HG03378 (cell line): ENCODE measurements around the gene BHLHA15.
"Not testable (repeated sequence)": the region's sequence is repeated elsewhere in the genome, so short reads cannot be mapped to it uniquely, and the experiment has no call there.

Source experiments
- ATAC-seq: cut with Tn5 transposase; IDR thresholded peaks from one replicate; pipeline ENCODE4 v1.9.1; 2021; ENCODE audit warnings: mild to moderate bottlenecking, moderate library complexity; ENCODE audit not compliant: unreplicated experiment

BHLHA15 gene

DNA sequence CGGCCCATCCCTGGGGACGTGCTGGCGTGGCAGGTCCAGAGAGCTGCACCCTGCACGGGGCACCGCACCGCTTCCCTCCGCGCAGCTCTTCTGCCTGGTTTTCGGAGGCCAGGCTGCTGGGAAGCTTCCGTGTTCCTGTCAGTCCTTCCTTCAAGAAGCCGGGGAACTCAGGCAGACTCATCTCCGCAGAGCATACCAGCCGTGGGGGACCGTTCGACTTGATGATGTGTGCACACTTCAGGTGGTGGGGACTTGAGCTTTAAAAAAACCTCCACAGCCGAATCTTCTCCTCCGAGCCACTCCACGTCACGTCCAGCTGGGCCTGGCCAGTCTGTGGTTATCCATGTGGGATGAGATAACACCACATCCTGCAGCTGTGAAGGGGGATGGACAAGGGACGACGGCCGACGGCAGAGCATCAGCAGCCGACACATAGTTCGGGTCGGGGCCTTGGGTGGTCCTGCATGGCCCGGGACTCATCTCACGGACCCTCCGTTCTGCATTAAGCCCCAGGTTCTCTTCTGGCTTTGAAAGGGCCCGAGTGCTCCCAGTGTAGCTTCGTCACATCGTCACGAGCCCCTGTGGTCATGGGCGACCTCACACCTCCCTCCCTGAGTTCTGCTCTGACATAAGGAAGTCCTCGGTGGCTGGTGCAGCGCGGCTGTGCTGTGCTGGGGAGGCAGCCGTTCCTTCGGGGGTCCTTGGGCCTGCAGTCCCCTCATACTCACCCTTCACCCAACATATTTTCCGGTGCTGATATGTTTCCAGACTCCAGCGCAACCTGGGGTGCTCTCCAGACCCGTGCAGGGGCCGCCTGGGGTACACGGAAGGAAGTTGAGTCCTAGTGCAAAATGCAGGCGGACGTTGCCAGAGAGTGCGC, 4.5 kb upstream of the BHLHA15 start:
- no peak for ATAC-seq

DNA sequence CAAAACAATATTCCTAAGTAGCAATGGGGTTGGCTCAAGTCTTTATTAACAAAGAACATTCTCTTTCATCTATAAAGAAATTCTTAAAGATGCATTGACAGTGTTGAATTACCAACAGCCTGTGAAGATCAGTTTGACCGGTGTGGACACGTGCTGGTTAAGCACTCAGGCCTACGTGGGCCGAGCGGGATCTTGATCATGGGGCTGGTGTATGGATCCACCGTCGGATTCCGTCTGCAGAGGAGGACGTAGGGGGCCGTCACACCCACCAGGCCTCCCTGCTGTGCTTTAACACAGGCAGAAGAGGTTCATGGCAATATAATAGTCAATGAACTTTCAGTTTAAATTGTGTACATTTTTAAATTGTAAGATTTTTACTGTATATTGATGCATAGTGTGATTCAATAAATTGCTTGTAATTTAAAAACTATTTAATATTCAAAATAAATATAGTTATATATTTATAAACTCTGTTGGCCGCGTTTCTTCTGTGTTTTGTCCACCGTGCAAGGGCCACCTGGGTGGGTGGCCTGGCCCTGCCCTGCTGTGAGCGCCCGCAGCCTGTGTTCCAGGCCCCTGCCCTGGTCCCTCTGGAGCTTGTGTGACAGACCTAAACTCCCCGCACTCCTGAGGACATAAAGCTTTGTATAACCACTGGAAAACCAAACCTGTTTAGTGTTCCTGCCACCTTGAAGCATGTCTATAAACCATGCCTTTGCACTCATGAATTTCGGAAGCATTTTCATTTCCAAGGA, 1.9 kb upstream of the BHLHA15 start:
- no peak for ATAC-seq

DNA sequence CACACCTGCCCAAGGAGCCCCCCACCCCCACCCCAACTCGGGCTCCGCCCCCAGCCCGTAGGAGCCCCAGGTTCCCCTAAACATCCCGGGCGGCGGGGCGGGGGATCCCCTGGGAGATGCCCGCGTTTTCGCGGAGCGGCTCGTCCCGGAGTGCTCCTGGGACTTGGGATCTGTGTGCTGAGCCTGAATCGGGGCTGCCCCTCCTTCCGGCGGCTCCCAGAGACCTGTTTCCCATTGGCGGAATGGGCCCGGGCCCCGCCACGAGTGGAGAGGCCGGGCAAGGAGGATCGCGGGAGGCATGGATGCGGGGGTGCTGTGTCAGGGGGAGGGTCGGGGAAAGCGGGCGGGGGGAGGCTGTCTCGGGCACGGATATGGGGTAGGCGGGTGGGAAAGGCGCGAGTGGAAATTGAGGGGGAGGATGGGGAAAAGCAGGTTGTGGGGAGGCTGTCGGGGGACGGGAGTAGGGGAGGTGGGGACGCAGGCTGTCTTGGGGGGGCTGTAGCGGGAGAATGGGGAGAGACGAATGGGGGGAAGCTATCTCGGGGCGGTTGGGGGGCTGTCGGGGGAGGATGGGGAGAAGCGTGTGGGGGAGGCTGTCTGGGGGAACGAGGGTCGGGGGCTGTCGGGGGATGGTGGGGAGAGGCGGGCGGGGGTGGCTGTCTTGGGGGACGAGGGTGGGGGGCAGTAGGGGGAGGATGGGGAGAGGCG, 572 bp upstream of the BHLHA15 start:
- ATAC-seq = no peak

DNA sequence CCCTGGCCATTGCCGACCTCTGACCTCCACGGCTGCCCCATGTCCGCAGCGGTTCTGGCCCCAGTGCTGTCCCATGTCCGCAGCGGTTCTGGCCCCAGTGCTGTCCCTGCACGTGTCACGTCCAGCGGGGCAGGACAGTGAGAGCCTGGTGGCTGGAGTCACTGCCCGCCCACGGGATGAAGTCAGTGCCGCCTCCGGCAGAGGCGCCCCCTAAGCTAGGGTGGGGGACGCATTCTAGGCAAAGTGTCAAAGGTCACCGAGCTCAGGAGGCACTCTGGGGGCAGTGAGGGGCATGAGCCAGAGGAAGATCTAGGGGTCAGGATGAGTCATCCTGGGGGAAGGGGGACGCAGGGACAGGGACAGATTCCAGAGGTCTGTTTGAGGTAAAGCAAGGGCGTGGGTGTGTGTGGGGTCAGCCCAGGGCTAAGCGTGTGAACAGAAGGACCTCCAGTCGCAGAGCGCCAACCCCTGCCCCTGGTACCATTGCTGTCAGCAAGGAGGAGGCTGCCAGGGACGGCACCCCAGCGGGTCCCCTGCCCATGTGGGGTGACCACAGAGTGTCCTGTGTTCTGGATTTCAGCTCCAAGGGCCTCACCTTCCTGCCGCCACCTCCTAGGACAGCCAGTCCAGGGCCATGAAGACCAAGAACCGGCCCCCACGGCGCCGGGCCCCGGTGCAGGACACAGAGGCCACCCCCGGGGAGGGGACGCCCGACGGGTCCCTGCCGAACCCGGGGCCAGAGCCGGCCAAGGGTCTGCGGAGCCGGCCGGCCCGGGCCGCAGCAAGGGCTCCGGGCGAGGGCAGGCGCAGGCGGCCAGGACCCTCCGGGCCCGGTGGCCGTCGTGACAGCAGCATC, 665 bp downstream of the BHLHA15 start:
- no peak for ATAC-seq

DNA sequence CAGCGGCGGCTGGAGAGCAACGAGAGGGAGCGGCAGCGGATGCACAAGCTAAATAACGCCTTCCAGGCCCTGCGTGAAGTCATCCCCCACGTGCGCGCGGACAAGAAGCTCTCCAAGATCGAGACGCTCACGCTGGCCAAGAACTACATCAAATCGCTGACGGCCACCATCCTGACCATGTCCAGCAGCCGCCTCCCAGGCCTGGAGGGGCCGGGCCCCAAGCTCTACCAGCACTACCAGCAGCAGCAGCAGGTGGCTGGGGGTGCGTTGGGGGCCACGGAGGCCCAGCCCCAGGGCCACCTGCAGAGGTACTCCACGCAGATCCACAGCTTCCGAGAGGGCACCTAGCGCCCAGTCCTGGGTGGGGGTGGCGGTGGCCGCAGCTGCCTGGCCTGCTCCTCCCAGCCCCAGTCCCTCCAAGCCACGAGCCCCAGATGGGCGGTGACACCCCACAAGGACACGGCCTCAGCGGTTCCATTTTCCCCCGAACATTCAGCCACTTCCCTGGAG, 1.3 kb downstream of the BHLHA15 start:
- ATAC-seq = no peak

DNA sequence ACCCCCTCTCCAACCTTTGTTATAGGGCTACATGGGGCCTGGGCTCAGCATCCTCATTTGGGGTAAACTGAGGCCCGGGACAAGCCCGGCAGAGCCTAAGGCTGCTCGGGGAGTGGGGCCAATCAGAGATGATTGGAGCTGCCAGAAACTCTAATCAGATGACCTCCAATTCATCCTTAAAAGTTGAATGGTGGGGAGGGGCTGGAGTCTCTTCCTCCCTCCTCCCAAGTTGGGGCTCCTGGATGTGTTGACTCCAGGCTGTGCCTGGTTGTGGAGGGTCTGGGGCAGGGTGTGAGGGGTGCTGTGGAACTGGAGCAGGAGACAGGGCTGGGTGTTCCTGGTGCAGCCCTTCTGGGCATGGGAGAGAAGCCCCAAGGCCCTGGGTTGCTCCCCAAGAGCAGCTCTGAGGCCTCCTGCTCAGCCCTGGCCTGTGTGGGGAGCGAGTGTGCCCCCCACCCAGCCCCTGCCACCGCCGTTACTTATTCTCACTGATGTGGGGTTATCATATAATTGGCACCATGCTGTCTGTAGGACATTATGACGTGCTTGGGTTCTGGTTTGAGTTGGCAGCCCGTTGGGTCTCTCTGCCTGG, 2.2 kb downstream of the BHLHA15 start:
- no peak for ATAC-seq

DNA sequence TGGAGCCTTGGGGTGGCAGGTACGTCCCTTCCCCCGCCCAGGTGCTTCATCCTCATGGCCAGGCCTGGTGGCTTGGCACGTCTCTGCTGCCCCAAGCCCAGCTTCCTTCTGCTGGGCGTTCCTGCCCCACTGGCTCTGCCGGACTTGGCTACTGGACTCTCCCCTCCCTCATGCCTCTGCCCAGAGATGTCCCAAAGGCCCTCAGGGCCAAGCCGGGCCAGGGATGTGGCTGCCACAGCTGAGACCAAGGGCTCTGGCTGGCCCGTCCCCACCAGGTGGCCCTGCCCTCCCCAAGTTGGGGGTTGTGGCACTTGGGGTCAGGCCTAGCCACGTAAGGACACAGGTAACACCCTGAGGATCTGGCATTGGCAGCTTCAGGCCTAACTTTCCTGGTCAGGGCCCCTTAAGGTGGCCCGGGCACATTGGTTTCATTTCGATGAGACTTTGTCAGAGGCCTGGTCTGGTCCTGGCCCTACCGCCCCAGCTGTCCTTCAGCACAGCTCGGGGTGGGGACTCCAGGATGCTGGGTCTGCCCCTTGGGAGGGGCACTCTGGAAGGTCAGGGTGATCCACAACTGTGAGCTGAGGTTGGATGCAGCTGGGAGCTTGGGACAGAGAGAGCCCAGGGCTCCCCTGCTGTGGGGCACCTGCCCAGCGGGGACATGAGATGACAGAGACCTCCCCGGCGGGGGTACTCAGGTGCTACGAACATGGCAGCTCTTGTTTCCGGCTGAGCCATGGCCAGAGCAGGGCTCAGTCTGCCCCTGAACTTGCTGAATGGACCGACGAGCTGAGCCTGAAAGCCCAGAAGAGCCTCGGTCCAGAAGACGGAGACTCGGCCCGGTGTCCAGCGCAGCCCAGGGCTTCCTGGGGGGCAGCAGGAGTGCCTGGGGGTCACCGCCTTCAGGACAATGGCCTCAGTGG, 2.9 kb downstream of the BHLHA15 start:
- ATAC-seq = no peak

DNA sequence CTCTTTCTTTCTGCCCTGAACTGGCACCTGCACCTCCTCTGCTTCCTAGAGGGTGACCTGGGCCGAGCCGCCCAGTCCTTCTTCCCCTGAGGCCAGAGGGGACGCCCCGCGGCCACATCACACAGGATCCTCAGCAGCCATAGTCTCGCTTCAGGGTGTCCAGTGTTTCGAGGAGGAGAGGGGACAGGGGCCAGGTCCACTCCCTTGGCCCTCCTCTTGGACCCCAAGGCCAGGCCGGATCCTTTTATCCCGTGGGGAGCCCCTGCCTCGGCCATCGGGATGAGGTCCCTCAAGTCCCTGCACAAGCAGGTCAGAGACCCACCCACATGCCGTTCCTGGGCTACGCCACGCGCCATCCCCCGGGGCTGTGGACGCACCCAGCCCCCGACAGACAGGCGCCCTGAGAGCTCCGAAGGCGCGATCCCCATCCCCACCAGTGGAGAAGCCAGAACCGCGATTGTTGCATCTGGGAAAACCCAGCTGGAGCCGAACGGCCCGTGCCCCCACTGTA, 3.6 kb downstream of the BHLHA15 start:
- no peak for ATAC-seq

DNA sequence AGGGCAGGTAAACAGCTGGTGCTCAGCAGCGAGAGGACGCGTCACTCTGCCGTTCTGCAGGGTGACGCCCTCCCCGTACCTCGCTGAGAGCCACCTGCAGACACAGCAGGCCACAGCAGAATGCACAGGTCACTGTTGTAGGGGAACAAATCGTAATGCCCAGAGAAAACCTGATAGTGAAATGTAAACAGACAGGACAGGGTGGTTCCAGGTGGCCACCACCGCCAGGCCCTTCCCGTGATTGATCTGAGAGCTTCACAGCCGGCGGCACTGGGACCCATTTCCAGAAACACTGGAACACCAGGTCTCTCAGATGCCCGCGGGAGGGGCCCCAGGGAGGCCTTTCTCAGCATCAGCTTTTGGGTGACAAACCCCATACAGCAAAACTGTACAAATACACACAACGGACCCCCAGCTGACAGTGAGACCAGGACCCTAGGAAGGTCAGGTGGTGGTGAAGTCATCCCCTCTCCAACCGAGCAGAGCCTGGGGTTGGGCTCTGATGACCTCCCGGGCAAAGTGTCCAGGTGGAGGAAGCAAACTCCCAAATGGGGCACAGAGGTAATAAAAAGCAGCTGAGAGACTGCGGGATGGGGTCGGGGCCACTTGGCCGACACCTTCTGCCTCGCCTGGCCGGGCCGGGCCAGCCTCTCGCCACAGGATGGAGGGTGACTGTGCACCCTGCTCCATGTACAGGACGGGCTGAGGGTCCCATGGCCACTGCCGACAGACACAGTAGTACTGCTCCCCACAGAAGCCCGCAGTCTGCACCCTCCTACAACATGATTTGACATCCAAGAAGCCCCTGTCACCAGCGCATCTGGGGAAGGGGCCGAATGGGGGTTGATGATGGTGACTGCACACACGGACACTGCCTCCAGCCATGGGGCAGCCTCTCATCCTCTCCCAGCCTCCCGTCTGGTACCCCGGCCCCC, 4.6 kb downstream of the BHLHA15 start:
- ATAC-seq = no peak

DNA sequence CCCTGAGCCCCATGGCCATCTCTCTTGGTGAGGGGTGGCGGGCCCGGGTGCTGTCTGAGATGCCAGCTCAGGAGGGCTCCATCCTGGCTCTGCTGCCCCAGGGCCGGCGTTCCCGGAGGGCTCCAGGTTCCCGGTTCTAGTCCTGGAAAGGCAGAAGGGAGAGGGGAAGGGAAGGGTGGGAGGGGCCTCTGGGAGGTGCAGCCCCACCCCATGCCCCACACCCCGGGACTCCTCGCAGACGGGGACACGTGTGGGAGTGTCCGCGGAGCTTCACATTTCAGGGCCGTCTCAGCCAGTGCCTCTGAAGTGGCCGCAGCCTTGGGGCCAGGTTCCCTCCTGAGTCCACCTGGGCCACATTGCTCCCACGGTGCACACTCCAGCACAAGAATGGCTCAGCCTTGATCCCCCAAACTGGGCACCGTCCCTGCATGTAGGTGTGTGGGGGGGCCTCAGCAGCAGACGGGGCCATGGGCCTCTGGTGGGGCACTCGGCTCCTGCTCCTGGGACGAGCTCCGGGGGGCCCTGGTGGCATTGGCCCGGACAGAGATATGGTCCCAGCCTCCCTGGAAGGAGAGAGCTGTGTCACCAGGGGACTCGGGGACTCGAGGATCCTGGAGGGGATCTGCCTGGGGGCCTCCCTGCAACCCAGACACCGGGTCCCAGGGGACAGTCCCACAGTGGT, 5.8 kb downstream of the BHLHA15 start:
- no peak for ATAC-seq

DNA sequence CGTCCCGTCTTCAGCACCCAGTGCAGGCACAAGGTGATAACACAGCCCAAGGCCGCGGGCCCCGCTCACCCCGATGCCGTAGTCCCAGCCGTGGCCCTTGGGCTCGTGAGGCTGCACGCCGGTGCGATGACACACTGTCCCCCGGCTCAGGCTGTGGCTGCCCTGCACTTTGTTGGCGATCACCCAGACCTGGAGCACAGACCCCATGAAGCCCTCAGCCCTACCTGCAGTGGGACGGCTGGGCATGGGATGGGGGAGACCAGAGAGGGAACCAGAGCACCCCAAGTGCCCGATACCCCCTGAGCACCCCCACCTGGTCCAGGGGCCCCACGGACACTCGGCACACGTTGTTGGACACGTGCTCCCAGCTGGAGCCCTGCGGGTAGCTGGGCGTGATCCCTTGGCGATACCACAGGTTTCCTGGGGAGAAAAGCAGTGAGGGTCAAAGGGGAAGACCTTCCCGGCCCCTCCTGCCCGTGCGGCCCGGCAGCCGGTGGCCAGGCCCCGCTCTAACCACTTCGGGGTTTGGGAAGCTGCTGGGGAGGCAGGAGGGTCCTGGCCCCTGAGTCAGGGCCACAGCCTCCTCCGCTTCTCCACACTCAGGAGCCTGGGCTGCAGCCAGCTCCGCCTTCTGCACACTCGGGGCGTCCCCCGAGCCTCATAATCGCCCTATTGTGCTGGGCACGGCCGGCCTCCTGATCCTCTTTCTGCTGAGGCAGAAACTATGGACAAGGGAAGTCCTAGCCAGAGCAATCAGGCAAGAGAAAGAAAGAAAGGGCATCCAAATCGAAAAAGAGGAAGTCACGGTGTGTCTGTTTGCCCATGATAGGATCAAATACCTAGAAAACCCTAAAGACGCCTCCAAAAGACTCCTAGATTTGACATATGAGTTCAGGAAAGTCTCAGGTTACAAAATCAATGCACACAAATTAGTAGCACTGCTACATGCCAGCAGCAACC, 6.7 kb downstream of the BHLHA15 start:
- ATAC-seq = no peak

DNA sequence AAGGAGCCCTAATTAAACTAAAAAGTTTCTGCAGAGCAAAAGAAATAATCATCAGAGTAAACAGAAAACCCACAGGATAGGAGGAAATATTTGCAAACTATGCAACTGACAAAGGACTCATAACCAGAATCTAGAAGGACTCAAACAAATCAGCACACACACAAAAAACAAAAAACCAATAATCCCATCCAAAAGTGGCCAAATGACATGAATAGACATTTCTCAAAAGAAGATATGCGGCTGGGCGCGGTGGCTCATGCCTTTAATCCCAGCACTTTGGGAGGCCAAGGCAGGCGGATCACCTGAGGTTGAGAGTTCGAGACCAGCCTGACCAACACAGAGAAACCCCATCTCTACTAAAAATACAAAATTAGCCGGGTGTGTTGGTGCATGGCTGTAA, 8.1 kb downstream of the BHLHA15 start:
- not testable (repeated sequence) for ATAC-seq

DNA sequence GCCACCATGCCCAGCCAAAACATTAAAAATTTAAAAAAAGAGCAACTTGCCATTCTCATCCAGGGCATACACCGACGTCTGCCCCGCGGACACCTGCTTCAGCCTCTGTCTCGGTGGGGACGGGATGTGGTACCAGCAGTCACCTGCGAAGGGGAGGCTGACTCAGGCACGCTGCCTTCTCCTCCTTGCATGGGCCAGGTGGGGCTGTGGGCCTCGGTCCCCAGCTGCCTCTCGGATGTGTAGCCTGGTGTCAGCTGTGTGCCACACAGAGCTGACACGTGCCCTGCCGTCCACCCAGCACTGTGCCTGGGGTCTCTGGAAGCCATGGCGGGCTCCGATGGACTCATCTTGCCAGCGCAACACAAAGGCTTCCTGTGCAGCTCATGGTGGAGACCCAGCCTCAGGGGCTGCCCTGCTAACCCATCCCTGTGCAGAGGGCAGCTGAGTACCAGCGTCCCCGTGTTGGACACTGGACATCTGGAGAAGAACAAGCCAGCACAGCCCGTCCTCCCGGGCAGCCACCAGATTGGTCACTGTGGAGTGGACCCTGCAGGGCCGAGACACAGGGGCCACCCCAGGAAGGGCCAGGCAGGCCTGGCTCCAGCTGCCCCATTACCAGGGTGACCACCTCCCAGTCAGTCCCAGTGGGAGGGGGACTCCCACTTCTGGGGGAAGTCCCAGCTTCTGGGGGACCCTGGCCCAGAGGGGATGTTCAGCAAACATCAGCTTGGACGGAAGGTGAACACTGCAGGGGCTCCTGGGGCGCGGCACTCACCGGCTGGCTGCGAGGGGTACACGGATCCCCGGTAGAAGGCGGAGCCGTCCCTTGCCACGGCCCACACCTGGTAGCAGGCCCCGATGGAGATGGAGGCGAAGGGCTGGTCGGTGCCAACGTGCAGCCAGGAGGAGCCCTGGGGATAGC, 10.6 kb downstream of the BHLHA15 start:
- ATAC-seq = no peak

DNA sequence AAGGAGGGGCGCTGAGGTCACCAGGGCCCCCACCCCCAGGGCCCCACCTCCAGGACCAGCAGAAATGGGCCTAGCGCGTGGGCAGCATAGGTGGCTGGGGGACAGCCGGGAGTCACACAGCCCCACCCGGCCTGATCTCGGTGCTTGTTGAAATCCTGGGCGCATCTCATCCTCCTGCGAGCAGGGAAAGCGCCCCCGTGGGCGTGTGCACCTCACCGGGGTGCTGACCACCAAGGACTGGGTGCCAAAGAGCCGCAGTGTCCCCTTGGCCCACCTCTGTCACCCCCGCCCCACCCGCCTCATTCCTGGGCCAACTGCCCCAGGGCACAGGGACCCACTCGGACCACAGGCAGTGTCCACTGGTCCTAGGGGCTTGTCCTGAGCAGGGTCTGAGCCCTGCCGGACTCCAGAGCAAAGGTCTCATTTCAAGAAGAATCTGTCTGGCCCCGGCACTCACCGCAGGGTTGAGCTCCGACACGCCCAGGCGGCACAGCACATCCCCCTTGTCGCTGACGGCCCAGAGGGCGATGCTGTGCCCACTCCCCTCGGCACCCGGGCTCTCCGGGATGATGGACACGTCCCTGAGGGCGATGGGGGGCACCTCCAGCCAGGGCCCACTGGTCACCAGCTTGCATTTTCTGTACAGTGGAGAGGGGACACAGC, 11.4 kb downstream of the BHLHA15 start:
- no peak for ATAC-seq
